PC-3 (cell line): ENCODE results near the gene CNBD2.

ENCODE experiments used
- CTCF ChIP-seq: fragments of 300-600 bp; sonication (generic); conservative IDR thresholded peaks from 2 replicates; pipeline ENCODE4 v1.5.1; 2017; ENCODE audit warnings: antibody characterized with exemption, low read depth, mild to moderate bottlenecking, low read length
- EZH2 ChIP-seq: fragments of 300-600 bp; sonication (generic); IDR thresholded peaks from one replicate; pipeline ENCODE4 v1.6.1; 2017; ENCODE audit warnings: antibody characterized with exemption, mild to moderate bottlenecking, low read length; ENCODE audit not compliant: unreplicated experiment

- TF ChIP-seq CTCF (no peak), EZH2 (no peak)
These were observed 98.4 kb downstream of the CNBD2 start for GRCh38 chr20:36066777-36067176.
